ENCODE results near the gene MMAA. TPM values are rescaled to one million over a fixed set of nuclear protein-coding genes. Genes with fewer than 3 reads are reported as not detected.

MMAA gene
- total and polyA plus RNA-seq, 2 experiments from 2014 or later: 4.9 to 5.9 TPM

DNA sequence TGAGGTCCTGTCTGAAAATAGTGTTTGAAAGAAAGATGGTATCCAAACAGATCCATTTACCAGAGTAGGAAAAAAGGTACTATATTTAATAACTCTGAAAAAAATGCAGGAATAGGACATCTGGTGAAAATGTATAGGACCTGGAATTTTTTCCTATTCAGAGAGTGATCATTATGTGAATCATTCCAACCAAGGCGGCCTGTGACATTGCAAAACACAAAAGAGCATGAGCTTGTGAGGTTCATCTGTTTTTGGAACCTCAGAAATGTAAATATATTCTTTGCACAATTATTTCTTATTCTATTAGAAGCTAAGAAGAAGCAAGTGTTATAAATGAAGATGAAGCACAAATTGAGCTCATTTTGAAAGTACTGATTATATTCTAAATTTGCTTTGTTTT lies 62.8 kb downstream of the MMAA start:
- H3K27me3 ChIP-seq (ENCODE audit: insufficient read depth): no peaks in the 10 kb centered on the region
- TF ChIP-seq JUNB (IDR thresholded peaks at IDR 0.05; ENCODE audit: unreplicated experiment) (no peak), ZNF331 (CRISPR knock-in tag; IDR thresholded peaks at IDR 0.05; ENCODE audit: low read depth) (no peak), ZNF114 (CRISPR knock-in tag; IDR thresholded peaks at IDR 0.05) (no peak), NANOG (IDR thresholded peaks at IDR 0.05; ENCODE audit: borderline replicate concordance) (no peak), EZH2 (IDR thresholded peaks at IDR 0.05; ENCODE audit: low read depth, unreplicated experiment) (no peak), STAT1 (IDR thresholded peaks at IDR 0.05; ENCODE audit: unreplicated experiment) (no peak), POLR2AphosphoS5 (IDR thresholded peaks at IDR 0.05; ENCODE audit: low read depth) (no peak), EZH2phosphoT487 (IDR thresholded peaks at IDR 0.05; ENCODE audit: unreplicated experiment) (no peak), ETS1 (IDR thresholded peaks at IDR 0.05) (no peak), CREB1 (CRISPR knock-in tag; IDR thresholded peaks at IDR 0.05; ENCODE audit: low read depth) (no peak), CTCF (conservative IDR thresholded peaks at IDR 0.05; ENCODE audit: low read depth in 2 of 2) (no peak)
- TF ChIP-seq, protein P1, sequence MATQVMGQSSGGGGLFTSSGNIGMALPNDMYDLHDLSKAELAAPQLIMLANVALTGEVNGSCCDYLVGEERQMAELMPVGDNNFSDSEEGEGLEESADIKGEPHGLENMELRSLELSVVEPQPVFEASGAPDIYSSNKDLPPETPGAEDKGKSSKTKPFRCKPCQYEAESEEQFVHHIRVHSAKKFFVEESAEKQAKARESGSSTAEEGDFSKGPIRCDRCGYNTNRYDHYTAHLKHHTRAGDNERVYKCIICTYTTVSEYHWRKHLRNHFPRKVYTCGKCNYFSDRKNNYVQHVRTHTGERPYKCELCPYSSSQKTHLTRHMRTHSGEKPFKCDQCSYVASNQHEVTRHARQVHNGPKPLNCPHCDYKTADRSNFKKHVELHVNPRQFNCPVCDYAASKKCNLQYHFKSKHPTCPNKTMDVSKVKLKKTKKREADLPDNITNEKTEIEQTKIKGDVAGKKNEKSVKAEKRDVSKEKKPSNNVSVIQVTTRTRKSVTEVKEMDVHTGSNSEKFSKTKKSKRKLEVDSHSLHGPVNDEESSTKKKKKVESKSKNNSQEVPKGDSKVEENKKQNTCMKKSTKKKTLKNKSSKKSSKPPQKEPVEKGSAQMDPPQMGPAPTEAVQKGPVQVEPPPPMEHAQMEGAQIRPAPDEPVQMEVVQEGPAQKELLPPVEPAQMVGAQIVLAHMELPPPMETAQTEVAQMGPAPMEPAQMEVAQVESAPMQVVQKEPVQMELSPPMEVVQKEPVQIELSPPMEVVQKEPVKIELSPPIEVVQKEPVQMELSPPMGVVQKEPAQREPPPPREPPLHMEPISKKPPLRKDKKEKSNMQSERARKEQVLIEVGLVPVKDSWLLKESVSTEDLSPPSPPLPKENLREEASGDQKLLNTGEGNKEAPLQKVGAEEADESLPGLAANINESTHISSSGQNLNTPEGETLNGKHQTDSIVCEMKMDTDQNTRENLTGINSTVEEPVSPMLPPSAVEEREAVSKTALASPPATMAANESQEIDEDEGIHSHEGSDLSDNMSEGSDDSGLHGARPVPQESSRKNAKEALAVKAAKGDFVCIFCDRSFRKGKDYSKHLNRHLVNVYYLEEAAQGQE (IDR thresholded peaks at IDR 0.05; ENCODE audit: unreplicated experiment): no peak
- TF ChIP-seq, protein P2, sequence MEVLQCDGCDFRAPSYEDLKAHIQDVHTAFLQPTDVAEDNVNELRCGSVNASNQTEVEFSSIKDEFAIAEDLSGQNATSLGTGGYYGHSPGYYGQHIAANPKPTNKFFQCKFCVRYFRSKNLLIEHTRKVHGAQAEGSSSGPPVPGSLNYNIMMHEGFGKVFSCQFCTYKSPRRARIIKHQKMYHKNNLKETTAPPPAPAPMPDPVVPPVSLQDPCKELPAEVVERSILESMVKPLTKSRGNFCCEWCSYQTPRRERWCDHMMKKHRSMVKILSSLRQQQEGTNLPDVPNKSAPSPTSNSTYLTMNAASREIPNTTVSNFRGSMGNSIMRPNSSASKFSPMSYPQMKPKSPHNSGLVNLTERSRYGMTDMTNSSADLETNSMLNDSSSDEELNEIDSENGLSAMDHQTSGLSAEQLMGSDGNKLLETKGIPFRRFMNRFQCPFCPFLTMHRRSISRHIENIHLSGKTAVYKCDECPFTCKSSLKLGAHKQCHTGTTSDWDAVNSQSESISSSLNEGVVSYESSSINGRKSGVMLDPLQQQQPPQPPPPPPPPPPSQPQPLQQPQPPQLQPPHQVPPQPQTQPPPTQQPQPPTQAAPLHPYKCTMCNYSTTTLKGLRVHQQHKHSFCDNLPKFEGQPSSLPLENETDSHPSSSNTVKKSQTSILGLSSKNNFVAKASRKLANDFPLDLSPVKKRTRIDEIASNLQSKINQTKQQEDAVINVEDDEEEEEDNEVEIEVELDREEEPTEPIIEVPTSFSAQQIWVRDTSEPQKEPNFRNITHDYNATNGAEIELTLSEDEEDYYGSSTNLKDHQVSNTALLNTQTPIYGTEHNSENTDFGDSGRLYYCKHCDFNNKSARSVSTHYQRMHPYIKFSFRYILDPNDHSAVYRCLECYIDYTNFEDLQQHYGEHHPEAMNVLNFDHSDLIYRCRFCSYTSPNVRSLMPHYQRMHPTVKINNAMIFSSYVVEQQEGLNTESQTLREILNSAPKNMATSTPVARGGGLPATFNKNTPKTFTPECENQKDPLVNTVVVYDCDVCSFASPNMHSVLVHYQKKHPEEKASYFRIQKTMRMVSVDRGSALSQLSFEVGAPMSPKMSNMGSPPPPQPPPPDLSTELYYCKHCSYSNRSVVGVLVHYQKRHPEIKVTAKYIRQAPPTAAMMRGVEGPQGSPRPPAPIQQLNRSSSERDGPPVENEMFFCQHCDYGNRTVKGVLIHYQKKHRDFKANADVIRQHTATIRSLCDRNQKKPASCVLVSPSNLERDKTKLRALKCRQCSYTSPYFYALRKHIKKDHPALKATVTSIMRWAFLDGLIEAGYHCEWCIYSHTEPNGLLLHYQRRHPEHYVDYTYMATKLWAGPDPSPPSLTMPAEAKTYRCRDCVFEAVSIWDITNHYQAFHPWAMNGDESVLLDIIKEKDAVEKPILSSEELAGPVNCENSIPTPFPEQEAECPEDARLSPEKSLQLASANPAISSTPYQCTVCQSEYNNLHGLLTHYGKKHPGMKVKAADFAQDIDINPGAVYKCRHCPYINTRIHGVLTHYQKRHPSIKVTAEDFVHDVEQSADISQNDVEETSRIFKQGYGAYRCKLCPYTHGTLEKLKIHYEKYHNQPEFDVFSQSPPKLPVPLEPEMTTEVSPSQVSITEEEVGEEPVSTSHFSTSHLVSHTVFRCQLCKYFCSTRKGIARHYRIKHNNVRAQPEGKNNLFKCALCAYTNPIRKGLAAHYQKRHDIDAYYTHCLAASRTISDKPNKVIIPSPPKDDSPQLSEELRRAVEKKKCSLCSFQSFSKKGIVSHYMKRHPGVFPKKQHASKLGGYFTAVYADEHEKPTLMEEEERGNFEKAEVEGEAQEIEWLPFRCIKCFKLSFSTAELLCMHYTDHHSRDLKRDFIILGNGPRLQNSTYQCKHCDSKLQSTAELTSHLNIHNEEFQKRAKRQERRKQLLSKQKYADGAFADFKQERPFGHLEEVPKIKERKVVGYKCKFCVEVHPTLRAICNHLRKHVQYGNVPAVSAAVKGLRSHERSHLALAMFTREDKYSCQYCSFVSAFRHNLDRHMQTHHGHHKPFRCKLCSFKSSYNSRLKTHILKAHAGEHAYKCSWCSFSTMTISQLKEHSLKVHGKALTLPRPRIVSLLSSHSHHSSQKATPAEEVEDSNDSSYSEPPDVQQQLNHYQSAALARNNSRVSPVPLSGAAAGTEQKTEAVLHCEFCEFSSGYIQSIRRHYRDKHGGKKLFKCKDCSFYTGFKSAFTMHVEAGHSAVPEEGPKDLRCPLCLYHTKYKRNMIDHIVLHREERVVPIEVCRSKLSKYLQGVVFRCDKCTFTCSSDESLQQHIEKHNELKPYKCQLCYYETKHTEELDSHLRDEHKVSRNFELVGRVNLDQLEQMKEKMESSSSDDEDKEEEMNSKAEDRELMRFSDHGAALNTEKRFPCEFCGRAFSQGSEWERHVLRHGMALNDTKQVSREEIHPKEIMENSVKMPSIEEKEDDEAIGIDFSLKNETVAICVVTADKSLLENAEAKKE (CRISPR knock-in tag; IDR thresholded peaks at IDR 0.05): no peak
- no peak for DNase-seq (ENCODE audit: low spot score)
- Mint-ChIP-seq H3K9me3 (peaks cover 26% of the 10 kb centered on the region), H3K27me3 (ENCODE audit: insufficient read depth, low read depth, poor library complexity) (peaks cover 4% of the 10 kb centered on the region), H3K36me3 (ENCODE audit: low read depth) (peaks cover 15% of the 10 kb centered on the region; the same call in 2 of the 3 replicates), H3K4me1 (peaks cover 12% of the 10 kb centered on the region; the same call in 2 of the 3 replicates), H3K4me3 (no peak overlapping the region), H3K27ac (no peak overlapping the region)
- no peak overlapping the region for H3K27ac ChIP-seq (ENCODE audit: low read depth)
- H3K4me1 ChIP-seq (ENCODE audit: insufficient read depth): peaks cover 10% of the 10 kb centered on the region
- no peaks in the 10 kb centered on the region for H3K9me2 ChIP-seq (ENCODE audit: insufficient read depth)
- no peaks in the 10 kb centered on the region for H3K36me3 ChIP-seq (ENCODE audit: insufficient read depth)
- H3K79me2 ChIP-seq (replicated peaks; ENCODE audit: insufficient read depth): no peaks in the 10 kb centered on the region
- H3K4me3 ChIP-seq: no peak overlapping the region
- no peak overlapping the region for H2AFZ ChIP-seq
- no peak overlapping the region for H3K4me2 ChIP-seq
- no peak for ATAC-seq
- H4K20me1 ChIP-seq (replicated peaks; ENCODE audit: insufficient read depth): no peaks in the 10 kb centered on the region
- H3F3A ChIP-seq (replicated peaks; ENCODE audit: low read depth): no peaks in the 10 kb centered on the region

Data from GM23338 (cell line).